ENCODE results near the gene COL26A1. TPM values are rescaled to one million over a fixed set of nuclear protein-coding genes. Genes with fewer than 3 reads are reported as not detected.

The COL26A1 gene
- total RNA-seq, 4 donors from 2014 or later: 0.06 TPM; not detected in 3

- peak in 1 of 2 donors; percentile 7 for DNase-seq (ENCODE audit: low spot score in 2 of 2)
- intact Hi-C loops (cut with DNase I; ENCODE audit: low total_unique reads): no loop called here
- 39 to 44% methylated on average over 2 of the region's 2 CpGs for WGBS, 2 donors
- no peak for TF ChIP-seq POLR2A (IDR thresholded peaks at IDR 0.05)
- TF ChIP-seq, protein P1, sequence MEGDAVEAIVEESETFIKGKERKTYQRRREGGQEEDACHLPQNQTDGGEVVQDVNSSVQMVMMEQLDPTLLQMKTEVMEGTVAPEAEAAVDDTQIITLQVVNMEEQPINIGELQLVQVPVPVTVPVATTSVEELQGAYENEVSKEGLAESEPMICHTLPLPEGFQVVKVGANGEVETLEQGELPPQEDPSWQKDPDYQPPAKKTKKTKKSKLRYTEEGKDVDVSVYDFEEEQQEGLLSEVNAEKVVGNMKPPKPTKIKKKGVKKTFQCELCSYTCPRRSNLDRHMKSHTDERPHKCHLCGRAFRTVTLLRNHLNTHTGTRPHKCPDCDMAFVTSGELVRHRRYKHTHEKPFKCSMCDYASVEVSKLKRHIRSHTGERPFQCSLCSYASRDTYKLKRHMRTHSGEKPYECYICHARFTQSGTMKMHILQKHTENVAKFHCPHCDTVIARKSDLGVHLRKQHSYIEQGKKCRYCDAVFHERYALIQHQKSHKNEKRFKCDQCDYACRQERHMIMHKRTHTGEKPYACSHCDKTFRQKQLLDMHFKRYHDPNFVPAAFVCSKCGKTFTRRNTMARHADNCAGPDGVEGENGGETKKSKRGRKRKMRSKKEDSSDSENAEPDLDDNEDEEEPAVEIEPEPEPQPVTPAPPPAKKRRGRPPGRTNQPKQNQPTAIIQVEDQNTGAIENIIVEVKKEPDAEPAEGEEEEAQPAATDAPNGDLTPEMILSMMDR (IDR thresholded peaks at IDR 0.05): no peak
- no peak overlapping the region for H3K4me3 ChIP-seq (ENCODE audit: low read depth, poor library complexity, severe bottlenecking)
Measured at GRCh38 chr7:101575168-101575567, 212.5 kb downstream of the COL26A1 start.

- intact Hi-C loops (cut with DNase I; ENCODE audit: low total_unique reads): no loop called here
- DNase-seq (ENCODE audit: low spot score in 2 of 2): no peak
- TF ChIP-seq POLR2A (IDR thresholded peaks at IDR 0.05): no peak
- TF ChIP-seq, protein P1 (IDR thresholded peaks at IDR 0.05): no peak
- no peak overlapping the region for H3K4me3 ChIP-seq (ENCODE audit: low read depth, poor library complexity, severe bottlenecking)
Measured at GRCh38 chr7:101575721-101576120, 213.0 kb downstream of the COL26A1 start.

GRCh38 chr7:101576998-101577397, 214.3 kb downstream of the COL26A1 start:
- TF ChIP-seq POLR2A (IDR thresholded peaks at IDR 0.05): no peak
- TF ChIP-seq, protein P1 (IDR thresholded peaks at IDR 0.05): no peak
- no peak for DNase-seq (ENCODE audit: low spot score in 2 of 2)
- WGBS, 2 donors: 69 to 78% methylated on average over 3 of the region's 3 CpGs
- no peak overlapping the region for H3K4me3 ChIP-seq (ENCODE audit: low read depth, poor library complexity, severe bottlenecking)
- intact Hi-C loops (cut with DNase I; ENCODE audit: low total_unique reads): no loop called here

DNA sequence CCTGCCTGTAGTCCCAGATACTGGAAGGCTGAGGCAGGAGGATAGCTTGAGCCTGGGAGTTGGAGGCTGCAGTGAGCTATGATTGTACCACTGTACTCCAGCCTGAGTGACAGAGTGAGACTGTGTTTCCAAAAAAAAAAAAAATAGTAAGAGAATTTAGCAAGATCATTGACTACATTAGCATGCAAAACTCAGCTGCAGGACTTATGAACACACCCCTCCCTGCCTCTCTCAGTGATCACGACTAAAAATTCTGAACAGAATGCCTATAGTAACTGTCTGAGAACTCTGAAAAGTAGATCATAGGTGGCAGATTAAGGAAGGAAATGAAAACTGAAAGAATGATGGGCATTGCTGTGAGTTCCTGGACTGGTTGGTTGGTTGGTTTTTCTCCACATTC, 215.9 kb downstream of the COL26A1 start:
- intact Hi-C loops (cut with DNase I; ENCODE audit: low total_unique reads): no loop called here
- H3K4me3 ChIP-seq (ENCODE audit: low read depth, poor library complexity, severe bottlenecking): no peak overlapping the region
- TF ChIP-seq, protein P1 (IDR thresholded peaks at IDR 0.05): no peak
- no peak for TF ChIP-seq POLR2A (IDR thresholded peaks at IDR 0.05)
- WGBS, 2 donors: 36 to 50% methylated on average over 1 of the region's 1 CpG
- no peak for DNase-seq (ENCODE audit: low spot score in 2 of 2)

GRCh38 chr7:101580596-101580995, 217.9 kb downstream of the COL26A1 start:
- DNase-seq (ENCODE audit: low spot score in 2 of 2): peak in 1 of 2 donors; percentile 36
- no peak overlapping the region for H3K4me3 ChIP-seq (ENCODE audit: low read depth, poor library complexity, severe bottlenecking)
- TF ChIP-seq POLR2A (IDR thresholded peaks at IDR 0.05): no peak
- TF ChIP-seq, protein P1 (IDR thresholded peaks at IDR 0.05): no peak
- intact Hi-C loops (cut with DNase I; ENCODE audit: low total_unique reads): no loop called here
- 89 to 90% methylated on average over 7 of the region's 7 CpGs for WGBS, 2 donors

GRCh38 chr7:101581891-101582290, 219.2 kb downstream of the COL26A1 start:
- intact Hi-C loops (cut with DNase I; ENCODE audit: low total_unique reads): no loop called here
- WGBS, 2 donors: 54 to 56% methylated on average over 10 of the region's 10 CpGs
- no peak overlapping the region for H3K4me3 ChIP-seq (ENCODE audit: low read depth, poor library complexity, severe bottlenecking)
- DNase-seq (ENCODE audit: low spot score in 2 of 2): peak in 1 of 2 donors; percentile 25
- TF ChIP-seq, protein P1 (IDR thresholded peaks at IDR 0.05): no peak
- no peak for TF ChIP-seq POLR2A (IDR thresholded peaks at IDR 0.05)

Measured in lower leg skin (tissue), 4 donors.